Activated naive CD4-positive, alpha-beta T cell (primary cell): ENCODE measurements around the gene HHIPL1.

Experiments used
- DNase-seq, 4 experiments: peaks; one replicate each; lab custom pipeline; 2025; lab: John Stamatoyannopoulos, UW

HHIPL1 gene

GRCh38 chr14:99644723-99645544 lies at the start of gene HHIPL1:
TSS of gene HHIPL1 (plus strand) at chr14:99645129. CDS start at chr14:99645208, 79 bp downstream.
- DNase-seq = no peak

GRCh38 chr14:99595524-99595923 lies 49.4 kb upstream of the HHIPL1 start:
- DNase-seq = no peak

GRCh38 chr14:99596071-99596627 lies 48.8 kb upstream of the HHIPL1 start:
- no peak for DNase-seq

GRCh38 chr14:99596772-99597171 lies 48.2 kb upstream of the HHIPL1 start:
- DNase-seq = no peak

GRCh38 chr14:99597911-99598600 lies 46.9 kb upstream of the HHIPL1 start:
- DNase-seq = no peak

- DNase-seq = no peak
Measured at GRCh38 chr14:99598774-99599173, 46.2 kb upstream of the HHIPL1 start.

GRCh38 chr14:99599393-99599792 lies 45.5 kb upstream of the HHIPL1 start:
- no peak for DNase-seq

- DNase-seq = no peak
Measured at GRCh38 chr14:99600232-99600888, 44.6 kb upstream of the HHIPL1 start.

GRCh38 chr14:99601361-99601831 lies 43.5 kb upstream of the HHIPL1 start:
- no peak for DNase-seq

GRCh38 chr14:99602054-99602787 lies 42.7 kb upstream of the HHIPL1 start:
- DNase-seq = no peak

- no peak for DNase-seq
Measured at GRCh38 chr14:99602788-99603415, 42.0 kb upstream of the HHIPL1 start.

GRCh38 chr14:99603471-99604277 lies 41.3 kb upstream of the HHIPL1 start, which contains the start of gene CCDC85C:
TSS of gene CCDC85C (minus strand) at chr14:99604207. CDS start at chr14:99603959, 248 bp downstream.
- peak in 2 of 4 experiments; percentile 16 to 45 for DNase-seq

- DNase-seq = peak; percentile 64 to 96 (median 81)
Measured at GRCh38 chr14:99604278-99604765, 40.6 kb upstream of the HHIPL1 start.

GRCh38 chr14:99604766-99605298 lies 40.1 kb upstream of the HHIPL1 start:
- peak in 2 of 4 experiments; percentile 32 to 53 for DNase-seq

- DNase-seq = peak; percentile 34 to 80 (median 58)
Measured at GRCh38 chr14:99605299-99605961, 39.5 kb upstream of the HHIPL1 start.

GRCh38 chr14:99606359-99606758 lies 38.6 kb upstream of the HHIPL1 start:
- DNase-seq = no peak

GRCh38 chr14:99608591-99608990 lies 36.3 kb upstream of the HHIPL1 start:
- DNase-seq = no peak

GRCh38 chr14:99609245-99610170 lies 35.4 kb upstream of the HHIPL1 start:
- DNase-seq = peak in 1 of 4 experiments; percentile 22
